ENCODE data around the gene DCLRE1B. TPM values are rescaled to one million over a fixed set of nuclear protein-coding genes. Genes with fewer than 3 reads are reported as not detected.

DCLRE1B gene
- total RNA-seq, 1 donor from 2014 or later, result 2.1 TPM

DNA sequence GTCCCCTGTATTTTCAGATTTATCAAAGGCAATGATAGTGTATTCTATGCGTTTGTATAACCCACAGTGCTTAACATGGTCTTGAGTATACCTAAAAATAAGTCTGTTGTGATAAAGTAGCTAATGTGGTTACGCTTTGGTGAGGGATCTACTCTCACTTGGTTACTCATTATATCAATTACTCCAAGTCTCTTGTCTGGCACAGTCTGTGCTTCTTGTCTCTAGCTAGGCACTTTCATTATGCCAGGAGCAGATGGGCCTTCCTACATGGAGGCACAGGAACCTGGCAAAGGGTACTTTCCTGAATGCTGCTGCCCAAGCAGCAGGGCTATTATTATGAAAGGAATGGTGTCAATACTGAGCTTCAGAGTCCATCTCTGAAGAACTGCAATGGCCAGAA, 29.4 kb upstream of the DCLRE1B start:
- Histone ChIP-seq H3K9me3 (replicated peaks) (no peaks in the 10 kb centered on the region), H3K27ac (replicated peaks) (no peak overlapping the region), H3K36me3 (no peaks in the 10 kb centered on the region), H3K4me3 (no peak overlapping the region), H3K27me3 (ENCODE audit: low read depth) (no peaks in the 10 kb centered on the region), H3K4me1 (no peaks in the 10 kb centered on the region)
- DNase-seq, result no peak
- intact Hi-C loops (cut with micrococcal nuclease), result no loop called here
- TF ChIP-seq, protein P1, sequence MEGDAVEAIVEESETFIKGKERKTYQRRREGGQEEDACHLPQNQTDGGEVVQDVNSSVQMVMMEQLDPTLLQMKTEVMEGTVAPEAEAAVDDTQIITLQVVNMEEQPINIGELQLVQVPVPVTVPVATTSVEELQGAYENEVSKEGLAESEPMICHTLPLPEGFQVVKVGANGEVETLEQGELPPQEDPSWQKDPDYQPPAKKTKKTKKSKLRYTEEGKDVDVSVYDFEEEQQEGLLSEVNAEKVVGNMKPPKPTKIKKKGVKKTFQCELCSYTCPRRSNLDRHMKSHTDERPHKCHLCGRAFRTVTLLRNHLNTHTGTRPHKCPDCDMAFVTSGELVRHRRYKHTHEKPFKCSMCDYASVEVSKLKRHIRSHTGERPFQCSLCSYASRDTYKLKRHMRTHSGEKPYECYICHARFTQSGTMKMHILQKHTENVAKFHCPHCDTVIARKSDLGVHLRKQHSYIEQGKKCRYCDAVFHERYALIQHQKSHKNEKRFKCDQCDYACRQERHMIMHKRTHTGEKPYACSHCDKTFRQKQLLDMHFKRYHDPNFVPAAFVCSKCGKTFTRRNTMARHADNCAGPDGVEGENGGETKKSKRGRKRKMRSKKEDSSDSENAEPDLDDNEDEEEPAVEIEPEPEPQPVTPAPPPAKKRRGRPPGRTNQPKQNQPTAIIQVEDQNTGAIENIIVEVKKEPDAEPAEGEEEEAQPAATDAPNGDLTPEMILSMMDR (IDR thresholded peaks at IDR 0.05; ENCODE audit: borderline replicate concordance), result no peak

DNA sequence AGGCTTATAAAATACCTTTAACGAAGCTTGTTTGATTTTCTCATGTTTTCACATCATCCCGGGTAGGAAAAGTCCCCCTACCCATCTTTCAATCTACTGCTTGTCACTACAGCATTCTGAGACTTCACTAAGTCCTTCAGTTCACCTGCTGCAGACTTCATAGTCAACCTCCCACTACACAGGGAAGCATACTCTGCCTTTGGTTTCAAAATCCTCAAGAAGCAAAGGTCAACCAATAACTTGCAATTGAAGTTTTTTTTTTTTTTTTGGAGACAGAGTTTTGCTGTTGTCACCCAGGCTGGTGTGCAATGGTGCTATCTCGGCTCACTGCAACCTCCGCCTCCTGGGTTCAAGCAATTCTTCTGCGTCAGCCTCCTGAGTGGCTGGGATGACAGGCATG, 28.9 kb upstream of the DCLRE1B start:
- intact Hi-C loops (cut with micrococcal nuclease), result no loop called here
- no peak overlapping the region for H3K4me3 ChIP-seq
- H3K36me3 ChIP-seq, result no peaks in the 10 kb centered on the region
- H3K9me3 ChIP-seq (replicated peaks), result no peaks in the 10 kb centered on the region
- H3K27ac ChIP-seq (replicated peaks), result no peak overlapping the region
- TF ChIP-seq, protein P1 (IDR thresholded peaks at IDR 0.05; ENCODE audit: borderline replicate concordance), result no peak
- no peak for DNase-seq
- no peaks in the 10 kb centered on the region for H3K27me3 ChIP-seq (ENCODE audit: low read depth)
- H3K4me1 ChIP-seq, result no peaks in the 10 kb centered on the region

DNA sequence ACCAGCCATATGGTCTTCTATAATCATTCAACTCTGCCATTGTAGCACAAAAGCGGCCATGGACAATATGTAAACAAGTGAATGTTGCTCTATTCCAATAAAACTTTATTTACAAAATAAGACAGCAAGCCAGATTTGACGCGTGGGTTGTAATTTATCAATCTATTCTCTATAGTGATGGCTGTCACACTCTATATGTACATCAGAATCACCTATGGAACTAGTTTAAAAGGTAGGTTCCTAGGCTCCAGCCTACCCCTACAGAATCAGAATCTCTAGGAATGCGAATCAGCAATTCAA, 25.4 kb upstream of the DCLRE1B start:
- Histone ChIP-seq H3K4me3 (no peak overlapping the region), H3K27ac (replicated peaks) (no peak overlapping the region), H3K36me3 (no peaks in the 10 kb centered on the region), H3K9me3 (replicated peaks) (no peaks in the 10 kb centered on the region), H3K4me1 (no peaks in the 10 kb centered on the region), H3K27me3 (ENCODE audit: low read depth) (no peaks in the 10 kb centered on the region)
- DNase-seq, result no peak
- TF ChIP-seq, protein P1 (IDR thresholded peaks at IDR 0.05; ENCODE audit: borderline replicate concordance), result no peak
- intact Hi-C loops (cut with micrococcal nuclease), result no loop called here

DNA sequence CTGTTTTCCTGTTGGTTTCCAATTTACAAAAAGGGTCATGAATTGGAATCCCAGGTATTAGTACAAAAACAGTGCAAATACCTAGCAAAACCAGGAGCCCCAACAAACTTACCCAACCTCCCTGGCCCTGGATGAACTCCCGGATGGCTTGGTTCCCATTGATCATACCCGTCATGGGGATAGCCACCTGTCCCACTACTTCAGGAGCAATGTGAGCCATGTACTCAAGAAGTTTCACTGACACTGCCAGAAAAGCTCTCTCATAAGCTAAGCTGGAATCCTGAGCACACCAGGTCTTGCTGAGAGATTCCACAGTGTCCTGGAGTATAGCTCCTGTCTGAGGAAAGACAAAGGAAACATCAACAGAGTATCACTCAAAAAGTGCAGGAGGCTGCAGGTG, 23.5 kb upstream of the DCLRE1B start:
- Histone ChIP-seq H3K27ac (replicated peaks) (no peak overlapping the region), H3K27me3 (ENCODE audit: low read depth) (no peaks in the 10 kb centered on the region), H3K4me1 (no peaks in the 10 kb centered on the region), H3K36me3 (no peaks in the 10 kb centered on the region), H3K9me3 (replicated peaks) (no peaks in the 10 kb centered on the region), H3K4me3 (no peak overlapping the region)
- TF ChIP-seq, protein P1 (IDR thresholded peaks at IDR 0.05; ENCODE audit: borderline replicate concordance), result no peak
- intact Hi-C loops (cut with micrococcal nuclease), result no loop called here
- no peak for DNase-seq

DNA sequence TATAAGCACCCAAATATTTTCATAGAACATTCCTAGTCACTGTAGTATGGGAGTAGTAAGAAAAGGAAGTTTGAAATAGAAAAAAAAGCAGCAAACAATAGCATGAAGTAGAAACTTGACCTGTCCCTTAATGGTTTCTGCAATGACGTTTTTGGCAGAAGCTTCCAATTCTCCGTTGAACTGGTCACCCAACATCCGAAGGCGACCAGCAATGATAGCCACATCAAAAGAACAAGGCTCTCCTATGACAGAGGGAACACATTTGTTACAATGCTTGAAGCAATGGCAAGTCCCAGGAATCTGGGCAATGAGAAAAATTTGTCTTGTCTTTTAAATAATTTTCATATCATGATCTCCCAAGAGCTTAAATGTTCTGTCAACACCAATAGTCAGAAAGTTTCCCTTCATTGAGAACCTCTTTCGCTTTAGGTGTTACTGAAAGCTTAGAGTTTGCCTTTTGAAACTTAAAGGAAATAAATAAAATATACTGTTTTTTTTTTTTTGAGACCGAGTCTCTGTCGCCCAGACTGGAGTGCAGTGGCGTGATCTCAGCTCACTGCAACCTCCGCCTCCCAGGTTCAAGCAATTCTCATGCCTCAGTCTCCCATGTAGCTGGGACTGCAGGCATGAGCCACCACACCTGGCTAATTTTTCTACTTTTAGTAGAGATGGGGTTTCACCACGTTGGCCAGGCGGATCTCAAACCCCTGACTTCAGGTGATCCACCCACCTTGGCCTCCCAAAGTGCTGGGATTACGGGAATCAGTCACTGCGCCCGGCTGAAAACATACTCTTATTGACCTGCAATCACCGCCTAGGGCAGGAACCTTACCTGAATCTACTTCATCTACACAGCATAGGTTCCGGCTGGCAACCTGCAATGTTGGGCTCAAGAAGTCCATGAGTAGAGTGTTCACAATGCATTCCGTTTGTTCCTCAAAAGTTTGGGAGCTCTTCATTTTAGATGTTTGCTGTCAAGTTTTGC, 18.4 kb upstream of the DCLRE1B start:
- Histone ChIP-seq H3K36me3 (no peaks in the 10 kb centered on the region), H3K4me1 (no peaks in the 10 kb centered on the region), H3K27me3 (ENCODE audit: low read depth) (no peaks in the 10 kb centered on the region), H3K4me3 (no peak overlapping the region), H3K27ac (replicated peaks) (no peak overlapping the region), H3K9me3 (replicated peaks) (no peaks in the 10 kb centered on the region)
- TF ChIP-seq, protein P1 (IDR thresholded peaks at IDR 0.05; ENCODE audit: borderline replicate concordance), result no peak
- no peak for DNase-seq
- intact Hi-C loops (cut with micrococcal nuclease), result no loop called here
